Stimulated activated memory B cell treated with anti-CD40 and anti-IgM and Interleukin-4, amounts not matched to agents 10 μg/mL and 1 μg/mL and 100 μg/mL, for 72 hours (primary cell): ENCODE measurements around the gene CNTFR.
A peak's percentile ranks its signal among the peaks of the same experiment; 100 is the strongest.

Experiments used
- ATAC-seq: fragments of 150-1000 bp; cut with Tn5 transposase; 2 replicates; pipeline ENCODE4 v1.10.0; 2021
- H3K27ac Mint-ChIP-seq: one replicate; pipeline ENCODE4 v1.8.0; 2022; ENCODE audit warnings: mild to moderate bottlenecking, mixed read lengths
- H3K27me3 Mint-ChIP-seq: one replicate; pipeline ENCODE4 v1.8.0; 2022; ENCODE audit warnings: mixed read lengths
- H3K36me3 Mint-ChIP-seq: one replicate; pipeline ENCODE4 v1.8.0; 2022; ENCODE audit warnings: mixed read lengths
- H3K4me1 Mint-ChIP-seq: one replicate; pipeline ENCODE4 v1.8.0; 2022; ENCODE audit warnings: mixed read lengths
- H3K4me3 Mint-ChIP-seq: one replicate; pipeline ENCODE4 v1.8.0; 2022; ENCODE audit warnings: mild to moderate bottlenecking, moderate library complexity, mixed read lengths
- H3K9me3 Mint-ChIP-seq: one replicate; pipeline ENCODE4 v1.8.0; 2022; ENCODE audit warnings: mixed read lengths

Gene CNTFR

GRCh38 chr9:34573599-34574325, 15.8 kb downstream of the CNTFR start:
- Mint-ChIP-seq H3K4me1 (peaks cover 14% of the 10 kb centered on the region), H3K27ac (no peak overlapping the region), H3K36me3 (no peaks in the 10 kb centered on the region), H3K9me3 (no peaks in the 10 kb centered on the region), H3K27me3 (peaks cover 63% of the 10 kb centered on the region), H3K4me3 (no peak overlapping the region)
- peak; percentile 32 for ATAC-seq

DNA sequence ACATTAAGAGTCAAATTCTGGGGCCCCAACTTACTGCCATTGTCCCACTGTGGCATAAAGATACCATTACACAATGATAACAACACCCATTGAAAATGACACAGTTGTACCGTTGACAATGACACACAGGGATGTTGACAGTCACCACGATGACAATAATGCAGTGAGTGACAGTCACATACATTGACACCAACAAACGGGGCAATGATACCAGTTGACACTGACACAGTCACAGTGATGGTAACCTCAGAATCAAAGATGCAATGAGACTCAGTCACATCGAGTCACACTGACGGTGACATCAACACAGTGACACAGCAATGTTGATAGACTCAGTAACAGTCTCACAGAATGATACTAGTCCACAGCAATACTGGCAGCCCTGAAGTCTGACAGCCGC, 16.9 kb downstream of the CNTFR start:
- ATAC-seq, result no peak
- Mint-ChIP-seq H3K4me3 (no peak overlapping the region), H3K27me3 (peaks cover 63% of the 10 kb centered on the region), H3K27ac (no peak overlapping the region), H3K9me3 (no peaks in the 10 kb centered on the region), H3K36me3 (no peaks in the 10 kb centered on the region), H3K4me1 (peaks cover 7% of the 10 kb centered on the region)

- Mint-ChIP-seq H3K4me1 (peaks cover 2% of the 10 kb centered on the region), H3K9me3 (no peaks in the 10 kb centered on the region), H3K4me3 (no peak overlapping the region), H3K27me3 (peaks cover 62% of the 10 kb centered on the region), H3K27ac (no peak overlapping the region), H3K36me3 (no peaks in the 10 kb centered on the region)
- ATAC-seq, result no peak
Measured at GRCh38 chr9:34572092-34572491, 17.4 kb downstream of the CNTFR start.

GRCh38 chr9:34571481-34571810, 18.1 kb downstream of the CNTFR start:
- Mint-ChIP-seq H3K27me3 (peaks cover 62% of the 10 kb centered on the region), H3K4me3 (no peak overlapping the region), H3K27ac (no peak overlapping the region)

GRCh38 chr9:34570809-34571480, 18.6 kb downstream of the CNTFR start:
- H3K9me3 Mint-ChIP-seq, result no peaks in the 10 kb centered on the region
- H3K36me3 Mint-ChIP-seq, result no peaks in the 10 kb centered on the region
- no peak overlapping the region for H3K27ac Mint-ChIP-seq
- ATAC-seq, result no peak
- peaks cover 62% of the 10 kb centered on the region for H3K27me3 Mint-ChIP-seq
- H3K4me3 Mint-ChIP-seq, result no peak overlapping the region
- no peaks in the 10 kb centered on the region for H3K4me1 Mint-ChIP-seq

More at GRCh38 chr9:34571481-34571810, 18.1 kb downstream of the CNTFR start:
- Mint-ChIP-seq H3K9me3 (no peaks in the 10 kb centered on the region), H3K4me1 (no peaks in the 10 kb centered on the region), H3K36me3 (no peaks in the 10 kb centered on the region)
- no peak for ATAC-seq

- no peak for ATAC-seq
- Mint-ChIP-seq H3K36me3 (no peaks in the 10 kb centered on the region), H3K27ac (no peak overlapping the region), H3K27me3 (peaks cover 62% of the 10 kb centered on the region), H3K4me3 (no peak overlapping the region), H3K4me1 (no peaks in the 10 kb centered on the region), H3K9me3 (no peaks in the 10 kb centered on the region)
Measured at GRCh38 chr9:34570376-34570775, 19.1 kb downstream of the CNTFR start.

DNA sequence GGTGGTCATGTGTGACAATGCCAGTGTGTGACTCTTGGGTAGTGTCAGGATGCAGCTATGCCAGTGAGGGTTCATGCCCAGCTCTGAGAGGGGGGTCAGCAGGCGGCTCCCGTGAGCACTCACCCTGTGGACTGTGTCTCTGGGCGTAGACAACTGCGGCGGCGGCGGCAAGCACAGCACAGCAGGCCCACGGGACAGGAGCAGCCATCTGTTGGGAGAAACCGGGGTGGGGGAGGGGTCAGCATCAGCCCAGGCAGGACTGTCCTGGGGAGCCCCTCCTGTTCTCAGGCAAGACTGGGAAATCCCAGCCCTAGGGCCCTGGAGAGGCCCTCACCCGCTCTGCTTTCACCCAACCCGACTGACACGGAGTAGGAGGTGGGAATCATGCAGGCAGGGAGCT, 20.8 kb downstream of the CNTFR start:
- no peak overlapping the region for H3K4me3 Mint-ChIP-seq
- H3K4me1 Mint-ChIP-seq, result no peaks in the 10 kb centered on the region
- no peak overlapping the region for H3K27ac Mint-ChIP-seq
- H3K36me3 Mint-ChIP-seq, result no peaks in the 10 kb centered on the region
- ATAC-seq, result no peak
- no peaks in the 10 kb centered on the region for H3K9me3 Mint-ChIP-seq
- H3K27me3 Mint-ChIP-seq, result peaks cover 63% of the 10 kb centered on the region

GRCh38 chr9:34568133-34568532, 21.4 kb downstream of the CNTFR start:
- Mint-ChIP-seq H3K9me3 (no peaks in the 10 kb centered on the region), H3K36me3 (no peaks in the 10 kb centered on the region), H3K4me3 (no peak overlapping the region), H3K27ac (no peak overlapping the region), H3K27me3 (peaks cover 63% of the 10 kb centered on the region), H3K4me1 (no peaks in the 10 kb centered on the region)
- ATAC-seq, result no peak

GRCh38 chr9:34566972-34567371, 22.6 kb downstream of the CNTFR start:
- ATAC-seq, result no peak
- H3K27me3 Mint-ChIP-seq, result peaks cover 67% of the 10 kb centered on the region

GRCh38 chr9:34566322-34566721, 23.2 kb downstream of the CNTFR start:
- Mint-ChIP-seq H3K4me1 (no peaks in the 10 kb centered on the region), H3K9me3 (no peaks in the 10 kb centered on the region), H3K4me3 (no peak overlapping the region), H3K36me3 (no peaks in the 10 kb centered on the region), H3K27me3 (peaks cover 61% of the 10 kb centered on the region), H3K27ac (no peak overlapping the region)
- no peak for ATAC-seq

More at GRCh38 chr9:34566972-34567371, 22.6 kb downstream of the CNTFR start:
- Mint-ChIP-seq H3K9me3 (no peaks in the 10 kb centered on the region), H3K4me3 (no peak overlapping the region), H3K36me3 (no peaks in the 10 kb centered on the region), H3K4me1 (no peaks in the 10 kb centered on the region), H3K27ac (no peak overlapping the region)

DNA sequence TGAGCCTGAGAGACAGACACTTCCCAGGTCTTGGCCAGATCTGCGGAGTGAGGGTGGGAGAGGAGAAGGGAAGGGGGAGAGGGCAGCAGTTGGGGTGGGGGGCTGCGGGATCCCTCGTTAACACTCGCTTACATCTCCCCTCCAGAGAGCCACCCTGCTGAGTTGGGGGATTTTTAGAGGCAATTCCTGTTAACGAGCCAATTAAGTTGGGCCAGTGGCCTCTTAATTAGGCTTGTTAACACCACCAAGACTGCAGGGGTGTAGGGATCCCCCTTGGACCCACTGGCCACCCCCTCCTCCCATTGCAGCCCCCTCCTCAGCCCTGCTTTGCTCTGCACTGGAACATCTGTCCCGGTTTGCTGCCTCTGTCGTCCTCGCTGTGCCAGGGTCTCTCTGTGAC, 23.7 kb downstream of the CNTFR start:
- H3K27ac Mint-ChIP-seq, result no peak overlapping the region
- H3K9me3 Mint-ChIP-seq, result no peaks in the 10 kb centered on the region
- H3K27me3 Mint-ChIP-seq, result peaks cover 58% of the 10 kb centered on the region
- no peaks in the 10 kb centered on the region for H3K4me1 Mint-ChIP-seq
- H3K4me3 Mint-ChIP-seq, result no peak overlapping the region
- H3K36me3 Mint-ChIP-seq, result no peaks in the 10 kb centered on the region
- ATAC-seq, result no peak

- no peaks in the 10 kb centered on the region for H3K4me1 Mint-ChIP-seq
- H3K36me3 Mint-ChIP-seq, result no peaks in the 10 kb centered on the region
- ATAC-seq, result no peak
- peaks cover 68% of the 10 kb centered on the region for H3K27me3 Mint-ChIP-seq
- H3K27ac Mint-ChIP-seq, result no peak overlapping the region
- no peaks in the 10 kb centered on the region for H3K9me3 Mint-ChIP-seq
- no peak overlapping the region for H3K4me3 Mint-ChIP-seq
Measured at GRCh38 chr9:34564617-34565016, 24.9 kb downstream of the CNTFR start.

DNA sequence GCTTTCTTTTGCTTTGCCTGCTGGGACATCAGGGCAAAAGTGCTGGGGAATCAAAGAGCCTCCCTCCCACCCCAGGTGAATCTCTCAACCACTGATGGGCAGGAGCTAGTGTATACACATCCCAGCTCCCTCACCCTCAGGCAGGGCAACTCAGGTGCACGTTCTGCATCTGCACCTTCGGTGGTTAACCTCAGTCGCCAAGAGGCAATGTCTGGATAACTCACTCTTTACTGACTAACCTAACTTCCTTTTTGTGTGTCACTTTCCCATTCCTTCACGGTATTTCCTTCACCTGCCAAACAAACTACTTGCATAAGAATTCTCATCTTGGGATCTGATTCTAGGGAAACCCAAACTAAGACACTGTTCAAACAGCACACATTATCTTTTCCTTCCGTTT, 26.3 kb downstream of the CNTFR start:
- no peak overlapping the region for H3K27ac Mint-ChIP-seq
- H3K4me3 Mint-ChIP-seq, result no peak overlapping the region
- H3K27me3 Mint-ChIP-seq, result peaks cover 73% of the 10 kb centered on the region
- H3K4me1 Mint-ChIP-seq, result no peaks in the 10 kb centered on the region
- no peak for ATAC-seq
- no peaks in the 10 kb centered on the region for H3K9me3 Mint-ChIP-seq
- H3K36me3 Mint-ChIP-seq, result no peaks in the 10 kb centered on the region

GRCh38 chr9:34562135-34562745, 27.3 kb downstream of the CNTFR start:
- Mint-ChIP-seq H3K4me3 (no peak overlapping the region), H3K4me1 (no peaks in the 10 kb centered on the region), H3K9me3 (no peaks in the 10 kb centered on the region), H3K36me3 (no peaks in the 10 kb centered on the region), H3K27me3 (peaks cover 76% of the 10 kb centered on the region), H3K27ac (no peak overlapping the region)
- no peak for ATAC-seq

- Mint-ChIP-seq H3K4me3 (no peak overlapping the region), H3K9me3 (no peaks in the 10 kb centered on the region), H3K27me3 (peaks cover 76% of the 10 kb centered on the region), H3K36me3 (no peaks in the 10 kb centered on the region), H3K27ac (no peak overlapping the region), H3K4me1 (no peaks in the 10 kb centered on the region)
- ATAC-seq, result no peak
Measured at GRCh38 chr9:34560599-34561214, 28.8 kb downstream of the CNTFR start.
